Stimulated activated CD4-positive, alpha-beta T cell treated with anti-CD3 and anti-CD28 coated beads, TNF-alpha, amount 100 ng/mL, for 24 hours (primary cell): ENCODE results near the gene SLC2A9.
"Not testable (repeated sequence)": the region's sequence is repeated elsewhere in the genome, so short reads cannot be mapped to it uniquely, and the experiment has no call there.

ENCODE experiments used
- DNase-seq, 3 experiments: peaks; one replicate each; pipeline ENCODE4 v3.0.0-alpha.2; 2020; ENCODE audit warnings: low read depth in 3 of 3

Gene SLC2A9

DNA sequence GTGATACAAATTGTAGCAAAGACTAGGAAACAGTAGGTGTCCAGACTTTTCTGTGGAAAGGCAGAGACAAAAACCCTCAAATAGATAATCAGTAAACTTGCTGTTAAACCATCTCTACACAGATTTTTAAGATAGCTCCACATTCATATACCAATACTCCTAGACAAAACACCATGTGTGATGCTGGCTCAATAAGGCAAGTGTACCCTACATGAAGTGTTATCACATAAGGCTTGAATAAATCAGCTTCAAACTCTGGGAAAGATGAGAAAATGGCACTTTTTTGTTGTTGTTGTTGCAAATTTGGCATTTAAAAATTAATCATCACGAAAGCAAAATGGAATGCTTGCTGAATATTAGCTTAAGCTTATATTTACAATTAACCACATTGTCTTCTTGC, 194.7 kb downstream of the SLC2A9 start:
- no peak for DNase-seq

DNA sequence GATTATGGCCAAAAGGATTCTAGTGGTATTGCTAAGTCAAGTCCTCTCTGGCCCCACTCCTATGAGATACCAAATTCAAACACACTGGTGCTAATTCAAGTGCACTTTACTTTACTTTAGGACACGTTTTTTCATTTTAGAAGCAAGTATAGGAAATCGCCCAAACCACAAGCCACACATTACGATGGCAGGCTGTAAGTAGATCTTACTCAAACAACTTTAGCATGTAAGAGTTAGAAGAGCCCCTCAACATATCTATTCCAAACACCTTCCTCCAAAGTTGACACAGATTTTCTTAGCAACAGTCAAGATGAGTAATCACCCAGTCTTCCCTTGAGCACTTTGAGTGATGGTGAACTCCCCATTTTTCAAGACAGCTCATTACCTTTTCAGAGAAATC, 196.2 kb downstream of the SLC2A9 start:
- no peak for DNase-seq

DNA sequence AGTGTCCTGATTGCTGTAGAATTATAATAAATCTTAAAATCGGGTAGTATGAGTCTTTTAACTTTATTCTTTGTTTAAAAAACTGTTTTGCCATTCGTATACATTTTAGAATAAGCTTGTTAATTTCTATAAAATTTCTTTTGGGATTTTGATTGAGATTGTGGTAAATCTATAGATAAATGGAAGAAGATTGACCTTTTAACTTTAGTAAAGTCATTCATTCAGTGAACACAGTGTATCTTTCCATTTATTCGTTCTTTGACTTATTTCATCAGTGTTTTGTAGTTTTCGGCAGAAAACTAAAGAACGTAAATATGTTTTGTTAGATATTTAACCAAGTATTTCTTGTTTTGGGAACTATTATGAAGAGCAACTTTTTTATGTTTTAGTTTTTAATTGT, 201.0 kb downstream of the SLC2A9 start:
- no peak for DNase-seq

- no peak for DNase-seq
Observed at GRCh38 chr4:9816285-9816684, 205.0 kb downstream of the SLC2A9 start.

DNA sequence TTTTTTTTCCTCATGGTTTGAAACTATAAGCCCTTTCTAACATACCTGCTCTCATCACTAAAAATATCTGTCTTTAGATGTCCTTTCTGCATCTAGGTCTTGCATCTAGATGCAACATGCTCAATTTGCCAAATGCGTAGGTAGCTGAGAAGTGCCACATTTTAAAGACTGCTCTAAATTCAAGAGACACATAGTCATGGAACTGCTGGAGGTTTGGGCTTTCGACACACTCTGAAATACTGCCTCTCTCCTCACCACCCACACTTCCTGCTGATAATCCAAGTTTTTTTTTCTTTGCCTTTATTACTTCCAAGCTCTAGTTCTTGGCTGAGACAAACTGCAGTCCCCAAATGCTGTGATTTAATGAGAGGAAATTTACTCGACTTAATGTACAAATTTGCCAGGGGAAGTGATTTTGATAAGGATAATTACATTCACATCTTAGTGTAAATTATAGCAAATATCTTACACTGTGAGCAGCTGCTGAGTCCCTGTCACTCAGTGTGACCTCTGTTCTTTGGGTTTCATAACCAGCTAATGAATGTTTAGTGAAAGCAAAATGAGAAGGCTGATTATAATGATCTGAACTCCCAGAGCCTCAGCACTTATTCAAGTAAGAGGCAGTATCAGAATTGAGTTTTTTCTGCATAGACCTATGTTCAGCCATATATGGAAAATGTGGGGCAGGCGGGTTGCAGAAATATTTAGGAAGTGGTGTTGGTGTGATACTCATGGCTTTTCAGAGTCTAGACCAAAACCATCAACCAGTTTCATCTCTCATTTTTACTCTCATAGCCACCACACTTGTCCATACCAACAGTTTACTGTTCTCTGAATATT, 208.6 kb downstream of the SLC2A9 start:
- no peak for DNase-seq

- DNase-seq: no peak
Observed at GRCh38 chr4:9811806-9812205, 209.5 kb downstream of the SLC2A9 start.

GRCh38 chr4:9808077-9808476, 213.2 kb downstream of the SLC2A9 start:
- no peak for DNase-seq

DNA sequence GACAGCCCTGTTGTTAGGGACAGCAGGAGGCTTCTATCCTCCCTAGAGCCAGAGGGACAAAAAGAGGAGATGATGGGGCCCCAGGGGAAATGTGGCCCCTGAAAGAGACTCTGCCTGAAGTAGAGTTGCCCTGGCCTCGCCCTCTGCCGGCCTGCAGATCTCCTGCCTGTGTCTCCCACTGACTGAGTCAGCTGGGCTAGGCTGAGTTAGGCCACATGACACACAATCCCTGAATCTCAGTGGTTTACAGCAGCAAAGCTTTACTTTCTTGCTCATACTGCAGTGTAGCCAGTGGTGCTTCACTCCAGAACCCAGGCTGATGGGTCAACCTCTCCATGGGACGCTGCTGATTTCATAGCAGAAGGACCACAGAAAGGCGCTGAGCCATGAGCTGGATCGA, 216.4 kb downstream of the SLC2A9 start:
- DNase-seq: no peak

DNA sequence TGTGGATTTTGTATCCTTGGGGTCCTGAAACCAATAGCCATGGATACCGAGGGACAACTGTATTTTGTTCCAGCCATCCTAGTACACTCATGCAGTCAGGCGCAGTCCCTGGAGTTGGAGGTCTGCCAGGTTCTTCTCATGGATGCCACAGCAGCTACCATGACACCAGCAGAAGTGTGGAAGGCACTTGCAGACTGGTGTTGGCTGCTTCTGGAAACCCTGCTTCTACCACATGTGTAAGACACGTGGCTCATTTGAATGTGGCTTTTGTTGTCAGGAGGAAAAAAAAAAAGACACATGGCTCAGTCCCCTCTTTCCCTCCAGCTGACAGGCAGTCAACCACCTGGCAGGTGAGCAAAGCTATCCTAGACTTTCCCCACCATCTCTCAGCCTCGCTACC, 220.4 kb downstream of the SLC2A9 start:
- no peak for DNase-seq

GRCh38 chr4:9796641-9797040, 224.7 kb downstream of the SLC2A9 start:
- DNase-seq: not testable (repeated sequence)

- DNase-seq: no peak
Observed at GRCh38 chr4:9792381-9792780, 228.9 kb downstream of the SLC2A9 start.

- not testable (repeated sequence) for DNase-seq
Observed at GRCh38 chr4:9785891-9786290, 235.4 kb downstream of the SLC2A9 start.

DNA sequence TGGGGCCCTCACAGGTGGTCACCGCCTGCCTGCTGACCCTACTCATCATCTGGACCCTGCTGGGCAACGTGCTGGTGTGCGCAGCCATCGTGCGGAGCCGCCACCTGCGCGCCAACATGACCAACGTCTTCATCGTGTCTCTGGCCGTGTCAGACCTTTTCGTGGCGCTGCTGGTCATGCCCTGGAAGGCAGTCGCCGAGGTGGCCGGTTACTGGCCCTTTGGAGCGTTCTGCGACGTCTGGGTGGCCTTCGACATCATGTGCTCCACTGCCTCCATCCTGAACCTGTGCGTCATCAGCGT, 239.2 kb downstream of the SLC2A9 start:
- no peak for DNase-seq

DNA sequence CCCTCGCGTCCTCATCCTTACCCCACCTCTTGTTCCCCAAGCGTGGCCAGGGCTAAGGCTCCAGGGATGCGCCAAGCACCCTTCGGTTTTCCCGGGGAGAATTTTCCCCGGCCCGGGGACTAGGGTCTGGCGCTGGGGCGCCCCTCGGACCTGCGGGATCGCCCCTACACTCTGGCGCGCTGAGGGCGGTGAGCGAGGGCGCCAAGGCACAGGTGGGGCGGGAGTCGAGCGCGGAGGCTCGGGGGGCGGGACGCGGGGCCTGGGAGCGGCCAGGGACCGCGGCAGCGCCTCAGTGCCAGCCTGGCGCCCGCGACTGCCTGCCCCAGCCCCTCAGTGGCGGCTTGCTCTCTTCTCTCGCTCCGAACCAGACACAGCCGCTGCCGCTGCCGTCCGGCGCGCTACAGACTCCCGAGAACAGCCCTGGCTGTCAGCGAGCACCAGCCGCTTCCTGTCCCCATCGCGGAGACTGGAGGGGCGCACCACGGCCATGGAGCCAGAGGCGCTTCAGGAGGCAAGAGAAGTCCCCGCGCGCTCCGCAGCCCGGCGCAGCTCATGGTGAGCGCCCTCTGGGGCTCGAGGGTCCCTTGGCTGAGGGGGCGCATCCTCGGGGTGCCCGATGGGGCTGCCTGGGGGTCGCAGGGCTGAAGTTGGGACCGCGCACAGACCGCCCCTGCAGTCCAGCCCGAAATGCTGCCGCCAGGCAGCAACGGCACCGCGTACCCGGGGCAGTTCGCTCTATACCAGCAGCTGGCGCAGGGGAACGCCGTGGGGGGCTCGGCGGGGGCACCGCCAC, 239.8 kb downstream of the SLC2A9 start, which contains the start of gene DRD5:
Gene DRD5 (plus strand): TSS at position 292 of the 793 bp plus-strand sequence. CDS start 396 bp downstream, at position 688.
- no peak for DNase-seq
